Transverse colon (tissue), 4 donors: Measurements from ENCODE around the gene ALPK3.

Experiments
- EP300 ChIP-seq: sonication (generic); formaldehyde crosslinking; IDR thresholded peaks from one replicate; pipeline ENCODE4 v1.6.1; 2017; ENCODE audit warnings: antibody characterized with exemption, low read depth
- POLR2A ChIP-seq: fragments of 450-650 bp; IDR thresholded peaks from one replicate; pipeline ENCODE4 v1.6.1; 2016; ENCODE audit warnings: antibody characterized with exemption, mild to moderate bottlenecking, moderate library complexity
- POLR2AphosphoS5 ChIP-seq, 3 donors: sonication (generic); formaldehyde crosslinking; IDR thresholded peaks; one replicate each; pipeline ENCODE4 v1.6.1; 2016; ENCODE audit warnings: antibody characterized with exemption in 3 of 3
- TF ChIP-seq, protein P1 (sequence below), 5 experiments: fragments of 200-600 bp in 3 of 5; fragments of 450-650 bp in 2 of 5; sonication (generic) in 3 of 5; IDR thresholded peaks; 1 replicate in 2 of 5; 2 replicates in 3 of 5; pipeline ENCODE4 v1.5.1; 2016 to 2017; ENCODE audit warnings: antibody characterized with exemption in 5 of 5, inconsistent platforms in 3 of 5, mild to moderate bottlenecking in 2 of 5, moderate library complexity in 1 of 5

DNA sequence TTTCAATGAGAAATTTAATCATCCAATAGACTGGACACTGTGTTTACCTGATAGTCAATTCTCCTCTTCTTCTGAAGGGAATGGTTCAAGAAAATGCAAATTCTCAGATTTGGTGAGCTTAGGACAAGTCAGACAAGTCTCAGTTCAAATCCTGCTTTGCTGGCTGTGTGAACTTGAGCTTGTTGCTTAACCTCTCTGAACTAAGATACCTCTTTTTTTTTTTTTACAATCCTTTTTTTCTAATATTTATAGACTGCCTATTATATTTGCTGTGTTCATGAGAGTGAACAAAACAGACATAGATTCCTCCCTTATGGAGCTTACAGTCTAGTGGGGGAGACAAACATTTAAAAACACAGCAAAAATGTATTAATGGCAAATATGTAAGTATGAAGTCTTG is 59.1 kb downstream of the ALPK3 start:
- TF ChIP-seq POLR2A = no peak
- TF ChIP-seq, protein P1, sequence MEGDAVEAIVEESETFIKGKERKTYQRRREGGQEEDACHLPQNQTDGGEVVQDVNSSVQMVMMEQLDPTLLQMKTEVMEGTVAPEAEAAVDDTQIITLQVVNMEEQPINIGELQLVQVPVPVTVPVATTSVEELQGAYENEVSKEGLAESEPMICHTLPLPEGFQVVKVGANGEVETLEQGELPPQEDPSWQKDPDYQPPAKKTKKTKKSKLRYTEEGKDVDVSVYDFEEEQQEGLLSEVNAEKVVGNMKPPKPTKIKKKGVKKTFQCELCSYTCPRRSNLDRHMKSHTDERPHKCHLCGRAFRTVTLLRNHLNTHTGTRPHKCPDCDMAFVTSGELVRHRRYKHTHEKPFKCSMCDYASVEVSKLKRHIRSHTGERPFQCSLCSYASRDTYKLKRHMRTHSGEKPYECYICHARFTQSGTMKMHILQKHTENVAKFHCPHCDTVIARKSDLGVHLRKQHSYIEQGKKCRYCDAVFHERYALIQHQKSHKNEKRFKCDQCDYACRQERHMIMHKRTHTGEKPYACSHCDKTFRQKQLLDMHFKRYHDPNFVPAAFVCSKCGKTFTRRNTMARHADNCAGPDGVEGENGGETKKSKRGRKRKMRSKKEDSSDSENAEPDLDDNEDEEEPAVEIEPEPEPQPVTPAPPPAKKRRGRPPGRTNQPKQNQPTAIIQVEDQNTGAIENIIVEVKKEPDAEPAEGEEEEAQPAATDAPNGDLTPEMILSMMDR (IDR thresholded peaks at IDR 0.05) = no peak
- TF ChIP-seq POLR2AphosphoS5 (IDR thresholded peaks at IDR 0.05) = no peak
- TF ChIP-seq EP300 = no peak
